ENCODE measurements around the gene TEAD1. TPM values are rescaled to one million over a fixed set of nuclear protein-coding genes. Genes with fewer than 3 reads are reported as not detected.

The TEAD1 gene
- total RNA-seq, 2 donors from 2014 or later: 89.6 to 93.8 TPM

DNA sequence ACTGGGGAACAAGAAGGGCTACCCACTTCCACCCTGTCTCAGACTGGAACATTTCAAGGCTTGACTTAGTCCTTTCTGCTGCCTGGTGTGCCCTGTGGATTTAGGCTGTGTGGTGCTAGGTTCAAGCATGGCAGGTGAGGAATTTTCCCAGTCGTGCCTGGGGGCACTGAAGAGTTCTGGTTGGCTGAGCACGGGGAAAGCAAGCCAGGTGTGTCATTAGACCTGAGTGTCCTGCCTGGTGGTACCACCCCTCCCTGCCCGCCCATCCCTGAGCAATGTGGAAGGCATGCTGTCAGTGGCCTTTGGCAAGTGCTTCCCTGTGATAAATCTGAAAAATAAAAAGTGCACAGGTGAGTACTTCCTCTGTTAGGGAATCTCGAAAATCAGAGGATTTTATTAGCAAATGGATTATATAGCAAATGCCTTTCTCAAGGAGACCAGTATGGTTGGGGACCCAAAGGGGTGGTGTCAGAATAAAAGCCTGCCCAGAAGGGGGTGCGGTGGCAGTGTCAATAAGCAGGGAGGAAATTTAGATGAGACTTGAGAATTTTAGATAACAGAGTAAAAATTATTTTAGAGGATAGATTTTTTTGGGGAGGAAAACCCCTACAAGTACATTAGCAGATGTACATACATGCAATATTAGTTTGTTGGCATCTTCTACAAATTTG is 22.8 kb downstream of the TEAD1 start:
- ATAC-seq (no peak), DNase-seq (no peak)
- intact Hi-C loops (cut with DNase I): no loop called here

- intact Hi-C loops (cut with DNase I): no loop called here
These were observed 23.8 kb downstream of the TEAD1 start for GRCh38 chr11:12698048-12698447.

DNA sequence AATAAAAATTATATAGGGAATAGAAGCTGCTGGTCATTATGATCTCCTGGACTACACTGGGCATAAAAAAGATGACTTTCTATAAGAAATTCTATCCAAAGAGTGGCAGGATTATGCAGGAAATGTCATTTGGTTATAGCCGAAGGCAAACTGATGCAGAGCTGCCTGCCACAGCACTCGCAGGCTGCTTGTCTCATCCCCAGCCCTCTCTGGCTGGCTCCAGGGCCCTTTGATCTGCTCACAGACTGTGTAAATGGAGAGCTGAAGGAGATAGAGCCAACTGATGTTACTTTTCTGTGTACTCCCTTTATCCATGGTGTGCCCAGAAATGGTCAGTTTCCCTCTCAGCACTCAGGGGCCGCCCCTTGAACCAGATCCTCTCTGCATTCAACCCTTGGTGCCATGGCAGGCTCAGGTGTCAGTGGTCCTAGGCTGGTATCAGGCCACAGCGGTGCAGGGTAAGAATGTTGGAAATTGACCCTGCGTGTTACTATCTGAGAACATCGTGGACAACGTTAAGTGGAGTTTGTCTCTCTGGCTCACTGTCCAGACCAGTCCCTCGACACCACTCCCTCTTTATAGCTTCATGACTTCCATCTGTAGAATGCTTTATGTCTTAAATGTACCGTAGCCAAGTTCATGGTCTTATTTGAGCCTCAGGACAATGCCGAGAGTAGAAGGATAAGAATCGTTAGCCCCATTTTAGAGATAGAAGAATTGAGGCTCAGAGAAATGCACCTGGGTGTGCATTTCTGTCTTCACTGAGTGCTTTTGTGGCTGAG is 27.8 kb downstream of the TEAD1 start:
- ATAC-seq (peak; percentile 28), DNase-seq (no peak)
- intact Hi-C loops (cut with DNase I): no loop called here

More at GRCh38 chr11:12698048-12698447, 23.8 kb downstream of the TEAD1 start:
- ATAC-seq (no peak), DNase-seq (no peak)

DNA sequence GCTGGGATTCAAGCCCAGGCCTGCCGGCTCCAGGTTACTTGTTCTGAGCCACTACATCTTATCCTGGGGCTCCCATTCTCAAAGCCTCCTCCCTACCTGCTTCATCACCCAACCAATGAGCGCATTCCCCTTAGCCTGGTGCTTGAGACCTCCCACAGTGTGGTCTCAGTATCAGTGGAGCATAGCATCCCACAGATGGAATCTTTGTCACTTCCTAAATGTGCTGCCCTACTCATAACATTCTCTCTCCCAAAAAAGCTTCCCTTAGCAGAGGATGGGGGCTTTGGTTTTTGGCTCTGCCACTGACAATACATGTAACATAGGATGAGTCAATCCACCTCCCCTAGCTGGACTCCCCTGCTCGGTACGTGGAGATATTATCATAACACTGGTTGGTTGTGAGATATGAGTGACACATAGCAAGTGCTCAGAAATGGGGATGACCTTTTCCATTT is 28.8 kb downstream of the TEAD1 start:
- intact Hi-C loops (cut with DNase I): no loop called here
- no peak for DNase-seq
- no peak for ATAC-seq

GRCh38 chr11:12704049-12704448 is 29.8 kb downstream of the TEAD1 start:
- intact Hi-C loops (cut with DNase I): no loop called here
- ATAC-seq (no peak), DNase-seq (no peak)

GRCh38 chr11:12705874-12706273 is 31.7 kb downstream of the TEAD1 start:
- intact Hi-C loops (cut with DNase I): no loop called here
- peak in 1 of 2 donors; percentile 45 for ATAC-seq
- DNase-seq: no peak

GRCh38 chr11:12706545-12707499 is 32.6 kb downstream of the TEAD1 start:
- intact Hi-C loops (cut with DNase I): no loop called here
- peak; percentile 59 to 63 for ATAC-seq
- peak; percentile 76 for DNase-seq

- intact Hi-C loops (cut with DNase I): no loop called here
- ATAC-seq: no peak
- no peak for DNase-seq
These were observed 33.3 kb downstream of the TEAD1 start for GRCh38 chr11:12707500-12707880.

DNA sequence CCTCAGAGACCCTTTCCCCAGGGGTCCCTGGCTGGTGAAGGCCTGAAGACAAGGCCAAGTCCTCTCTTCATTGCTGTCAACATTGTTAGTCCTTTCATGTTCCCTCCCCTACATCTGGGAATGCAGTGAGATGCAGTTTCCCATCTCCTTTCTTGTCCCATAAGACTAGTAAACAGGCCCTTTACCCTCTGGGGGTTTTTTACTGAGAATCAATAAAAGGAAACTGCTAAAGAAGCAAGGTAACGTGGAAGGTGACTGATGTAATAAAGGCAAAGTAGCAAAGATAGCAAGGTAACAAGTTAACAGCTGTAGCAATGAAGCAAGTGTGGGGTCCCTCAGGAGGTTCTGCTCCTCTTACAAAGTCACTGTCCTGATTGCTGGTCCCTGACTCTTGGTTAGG is 37.3 kb downstream of the TEAD1 start:
- no peak for DNase-seq
- intact Hi-C loops (cut with DNase I): no loop called here
- ATAC-seq: no peak

- no peak for ATAC-seq
- intact Hi-C loops (cut with DNase I): no loop called here
- no peak for DNase-seq
These were observed 37.9 kb downstream of the TEAD1 start for GRCh38 chr11:12712132-12712531.

DNA sequence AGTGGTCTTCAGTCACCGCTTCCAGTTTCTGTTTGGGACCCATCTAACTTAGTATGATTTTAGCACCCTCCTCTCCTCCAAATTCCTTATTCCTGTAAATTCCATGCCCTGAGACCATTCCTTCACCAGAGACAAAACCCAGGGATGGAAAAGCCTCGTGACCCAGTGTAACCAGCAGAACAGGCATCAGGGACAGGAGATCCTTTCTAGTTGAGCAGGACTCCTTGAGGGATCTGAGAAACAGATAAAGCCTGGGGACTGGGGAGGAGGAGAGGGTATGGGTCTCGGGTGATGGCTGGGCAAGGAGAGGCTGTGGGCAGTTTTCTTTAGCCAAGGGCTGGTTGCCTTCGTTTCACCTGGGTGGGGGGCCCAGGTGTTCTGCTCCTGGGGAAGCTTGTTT is 40.9 kb downstream of the TEAD1 start:
- no peak for ATAC-seq
- DNase-seq: no peak
- intact Hi-C loops (cut with DNase I): no loop called here

- intact Hi-C loops (cut with DNase I): no loop called here
- DNase-seq: peak; percentile 48
- ATAC-seq: peak in 1 of 2 donors; percentile 55
These were observed 41.7 kb downstream of the TEAD1 start for GRCh38 chr11:12715941-12716340.

GRCh38 chr11:12716816-12717215 is 42.6 kb downstream of the TEAD1 start:
- intact Hi-C loops (cut with DNase I): no loop called here
- no peak for ATAC-seq

GRCh38 chr11:12717851-12718291 is 43.6 kb downstream of the TEAD1 start:
- intact Hi-C loops (cut with DNase I): no loop called here
- DNase-seq: no peak
- ATAC-seq: no peak

More at GRCh38 chr11:12716816-12717215, 42.6 kb downstream of the TEAD1 start:
- DNase-seq: no peak

- no peak for ATAC-seq
- intact Hi-C loops (cut with DNase I): no loop called here
These were observed 45.0 kb downstream of the TEAD1 start for GRCh38 chr11:12719221-12719620.

DNA sequence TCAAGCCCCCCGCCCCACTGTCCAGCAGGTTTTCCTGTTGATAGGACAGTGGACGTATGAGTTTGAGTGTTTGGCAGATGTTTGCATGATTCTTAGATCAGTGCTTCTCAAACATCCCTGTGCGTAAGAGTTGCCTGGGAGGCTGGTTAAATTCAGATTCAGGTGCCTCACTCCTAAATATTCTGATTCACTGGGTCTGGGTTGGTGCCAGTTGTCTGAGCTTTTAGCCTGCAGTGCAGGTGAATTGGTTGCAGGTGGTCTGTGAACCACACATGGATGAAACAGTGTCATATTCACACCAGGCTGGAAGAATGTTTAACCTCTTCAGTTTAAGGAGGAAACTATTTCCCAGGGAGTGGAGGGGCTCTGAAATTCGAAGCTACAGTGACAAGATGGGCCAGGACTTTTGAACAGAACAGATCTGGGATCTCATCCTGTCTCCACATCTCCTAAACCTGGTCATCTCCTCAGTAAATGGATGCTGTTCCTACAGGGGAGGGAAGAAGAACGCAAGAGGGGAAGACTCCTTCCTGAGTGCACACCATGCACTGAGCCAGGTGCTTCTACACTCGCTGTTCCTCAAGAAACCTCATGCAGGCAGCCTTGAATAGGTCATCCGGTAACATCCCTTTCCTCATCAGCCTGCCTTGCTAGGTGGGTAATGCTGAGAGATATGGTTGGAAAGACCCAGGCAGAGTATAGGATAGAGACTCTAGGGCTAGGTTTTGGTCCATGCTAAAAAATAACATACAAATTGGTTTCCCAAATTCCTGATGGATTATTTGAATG is 47.8 kb downstream of the TEAD1 start:
- intact Hi-C loops (cut with DNase I): no loop called here
- DNase-seq (no peak), ATAC-seq (no peak)

More at GRCh38 chr11:12719221-12719620, 45.0 kb downstream of the TEAD1 start:
- no peak for DNase-seq

DNA sequence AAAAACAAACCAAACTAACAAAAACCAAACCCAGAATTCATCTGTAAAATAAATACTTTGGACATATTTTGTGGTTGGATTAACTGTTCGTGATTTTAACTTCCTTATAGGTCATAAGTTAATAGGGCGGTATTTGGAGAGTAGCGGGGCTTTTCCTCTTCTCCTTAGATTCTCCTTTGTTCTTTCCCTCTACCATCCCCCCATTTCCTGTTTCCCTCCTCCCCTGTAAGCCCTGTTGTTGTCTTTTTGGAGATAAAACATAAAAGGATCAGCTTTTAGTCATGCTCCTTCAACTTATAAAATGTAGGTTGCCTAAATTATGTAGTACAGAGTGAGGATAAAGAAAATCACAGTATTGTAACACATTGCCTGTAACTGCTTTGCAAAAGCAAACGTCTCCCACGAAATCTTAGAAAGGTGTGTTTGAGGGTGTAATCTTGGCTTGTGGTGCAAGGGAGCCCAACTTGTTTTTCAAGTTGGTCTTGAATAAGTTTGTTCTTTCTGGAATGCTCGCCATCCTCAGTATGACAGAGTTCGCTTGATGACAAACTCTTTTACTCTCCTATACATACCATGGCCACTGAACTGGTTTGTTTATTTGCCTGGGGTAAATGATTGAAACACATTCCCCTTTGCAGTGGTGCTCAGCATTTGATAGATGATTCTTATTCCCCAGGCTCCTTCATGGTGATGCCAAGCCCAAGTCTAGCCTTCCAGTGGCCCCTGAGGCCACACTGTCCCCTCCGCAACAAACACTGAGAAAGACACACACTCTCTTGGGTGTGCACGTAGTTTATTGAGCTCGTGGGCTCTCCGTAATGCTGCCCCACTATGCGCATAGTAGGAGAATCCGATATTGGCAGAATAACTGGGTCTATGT is 49.4 kb downstream of the TEAD1 start:
- no peak for DNase-seq
- no peak for ATAC-seq
- intact Hi-C loops (cut with DNase I): no loop called here
